ENCODE data around the gene LRRC42. TPM values are rescaled to one million over a fixed set of nuclear protein-coding genes. Genes with fewer than 3 reads are reported as not detected.
A peak's percentile ranks its signal among the peaks of the same experiment; 100 is the strongest.

The LRRC42 gene
- total RNA-seq, 4 donors from 2014 or later, result 0.51 to 30.7 (median 25.1) TPM

- Histone ChIP-seq H3K27ac (peak overlapping the region; percentile 78 to 85), H3K4me3 (peak overlapping the region; percentile 31 to 43), H3K27me3 (no peaks in the 10 kb centered on the region), H3K4me1 (no peaks in the 10 kb centered on the region), H3K9me3 (no peaks in the 10 kb centered on the region), H3K36me3 (no peaks in the 10 kb centered on the region)
- intact Hi-C loops (cut with DNase I; ENCODE audit: low total_unique reads), result no loop called here
- TF ChIP-seq CTCF (IDR thresholded peaks at IDR 0.05) (no peak), POLR2A (IDR thresholded peaks at IDR 0.05) (no peak)
- peak; percentile 42 to 54 for DNase-seq
These were observed 36.0 kb downstream of the LRRC42 start for GRCh38 chr1:53982034-53982762.

GRCh38 chr1:53982763-53983104 lies 36.6 kb downstream of the LRRC42 start:
- H3K36me3 ChIP-seq, result no peaks in the 10 kb centered on the region
- intact Hi-C loops (cut with DNase I; ENCODE audit: low total_unique reads), result no loop called here
- H3K4me1 ChIP-seq, result no peaks in the 10 kb centered on the region
- H3K4me3 ChIP-seq, result peak overlapping the region; percentile 31 to 43
- H3K27ac ChIP-seq, result peak overlapping the region; percentile 78 to 85
- TF ChIP-seq POLR2A (IDR thresholded peaks at IDR 0.05) (no peak), CTCF (IDR thresholded peaks at IDR 0.05) (no peak)
- no peak for DNase-seq
- H3K27me3 ChIP-seq, result no peaks in the 10 kb centered on the region
- no peaks in the 10 kb centered on the region for H3K9me3 ChIP-seq

- H3K27me3 ChIP-seq, result no peaks in the 10 kb centered on the region
- DNase-seq, result no peak
- no peaks in the 10 kb centered on the region for H3K36me3 ChIP-seq
- no peaks in the 10 kb centered on the region for H3K4me1 ChIP-seq
- H3K9me3 ChIP-seq, result no peaks in the 10 kb centered on the region
- no peak overlapping the region for H3K27ac ChIP-seq
- no peak overlapping the region for H3K4me3 ChIP-seq
- no peak for TF ChIP-seq POLR2A (IDR thresholded peaks at IDR 0.05)
- no peak for TF ChIP-seq CTCF (IDR thresholded peaks at IDR 0.05)
- intact Hi-C loops (cut with DNase I; ENCODE audit: low total_unique reads), result no loop called here
These were observed 38.6 kb downstream of the LRRC42 start for GRCh38 chr1:53984726-53985125.

GRCh38 chr1:53986458-53986857 lies 40.3 kb downstream of the LRRC42 start:
- Histone ChIP-seq H3K4me1 (no peaks in the 10 kb centered on the region), H3K4me3 (no peak overlapping the region), H3K9me3 (no peaks in the 10 kb centered on the region), H3K36me3 (no peaks in the 10 kb centered on the region), H3K27ac (no peak overlapping the region), H3K27me3 (no peaks in the 10 kb centered on the region)
- intact Hi-C loops (cut with DNase I; ENCODE audit: low total_unique reads), result no loop called here
- no peak for TF ChIP-seq CTCF (IDR thresholded peaks at IDR 0.05)
- no peak for TF ChIP-seq POLR2A (IDR thresholded peaks at IDR 0.05)
- DNase-seq, result no peak

- no peaks in the 10 kb centered on the region for H3K36me3 ChIP-seq
- intact Hi-C loops (cut with DNase I; ENCODE audit: low total_unique reads), result no loop called here
- H3K27me3 ChIP-seq, result no peaks in the 10 kb centered on the region
- no peak for DNase-seq
- TF ChIP-seq POLR2A (IDR thresholded peaks at IDR 0.05) (no peak), CTCF (IDR thresholded peaks at IDR 0.05) (no peak)
- no peak overlapping the region for H3K4me3 ChIP-seq
- no peaks in the 10 kb centered on the region for H3K4me1 ChIP-seq
- no peaks in the 10 kb centered on the region for H3K9me3 ChIP-seq
- H3K27ac ChIP-seq, result no peak overlapping the region
These were observed 41.7 kb downstream of the LRRC42 start for GRCh38 chr1:53987880-53988279.
